ENCODE measurements around the gene KRTAP5-10.
"Not testable (repeated sequence)": the region's sequence is repeated elsewhere in the genome, so short reads cannot be mapped to it uniquely, and the experiment has no call there.

Gene KRTAP5-10

GRCh38 chr11:71611218-71611910 lies 46.0 kb downstream of the KRTAP5-10 start:
- DNase-seq (ENCODE audit: low read depth in 2 of 2): not testable (repeated sequence)

GRCh38 chr11:71613931-71614330 lies 48.6 kb downstream of the KRTAP5-10 start:
- not testable (repeated sequence) for DNase-seq (ENCODE audit: low read depth in 2 of 2)

- DNase-seq (ENCODE audit: low read depth in 2 of 2): not testable (repeated sequence)
Measured at GRCh38 chr11:71614366-71614917, 49.1 kb downstream of the KRTAP5-10 start.

- DNase-seq (ENCODE audit: low read depth in 2 of 2): not testable (repeated sequence)
Measured at GRCh38 chr11:71615003-71615402, 49.6 kb downstream of the KRTAP5-10 start.
